Thoracic aorta (tissue), 2 donors: ENCODE results near the gene NKX3-2. TPM values are rescaled to one million over a fixed set of nuclear protein-coding genes. Genes with fewer than 3 reads are reported as not detected.

Experiments used
- ATAC-seq: fragments of 150-250 bp; one replicate; pipeline ENCODE4 v1.8.0; 2017; ENCODE audit warnings: low read depth; ENCODE audit not compliant: insufficient number of reproducible peaks, low FRiP score
- DNase-seq: peaks from one replicate; pipeline ENCODE4 v3.0.0-alpha.2; 2020; ENCODE audit warnings: low spot score
- H3K27ac ChIP-seq, 2 donors: fragments of 200-600 bp; sonication (generic); 1 replicate in 1 of 2; 2 replicates in 1 of 2; pipeline ENCODE4 v1.5.1; 2016; ENCODE audit warnings: mild to moderate bottlenecking in 2 of 2, moderate library complexity in 2 of 2
- H3K27me3 ChIP-seq: fragments of 200-600 bp; sonication (generic); replicated peaks from 2 replicates; pipeline ENCODE4 v1.6.0; 2016; ENCODE audit warnings: mild to moderate bottlenecking; ENCODE audit not compliant: insufficient read depth
- H3K36me3 ChIP-seq: fragments of 200-600 bp; sonication (generic); one replicate; pipeline ENCODE4 v1.5.1; 2016
- H3K4me1 ChIP-seq, 2 donors: fragments of 200-600 bp; sonication (generic); 1 replicate in 1 of 2; 2 replicates in 1 of 2; pipeline versions ENCODE4 v1.5.1 to v1.6.0; 2016; ENCODE audit warnings: low read depth in 2 of 2, mild to moderate bottlenecking in 1 of 2; ENCODE audit not compliant: control insufficient read depth in 1 of 2
- H3K4me3 ChIP-seq: fragments of 200-600 bp; sonication (generic); 2 replicates; pipeline ENCODE4 v1.5.1; 2016; ENCODE audit warnings: mild to moderate bottlenecking
- H3K9me3 ChIP-seq: fragments of 200-600 bp; sonication (generic); 2 replicates; pipeline ENCODE4 v1.5.1; 2016
- CTCF ChIP-seq: fragments of 200-600 bp; sonication (generic); IDR thresholded peaks from one replicate; pipeline ENCODE4 v1.5.1; 2019; ENCODE audit warnings: antibody characterized with exemption
- total RNA-seq, 2 donors: library from RNA; depleted of rRNA; stranded (reverse); fragments of >200 nt; gene quantifications; one replicate each; pipeline versions ENCODE4 v1.1.0 to v1.2.3, GENCODE V29; 2016

The NKX3-2 gene
- total RNA-seq, 2 donors from 2014 or later = 0.28 TPM; not detected in 1

GRCh38 chr4:13527192-13527980, 16.9 kb downstream of the NKX3-2 start:
- peaks cover 6 to 25% of the 10 kb centered on the region in 2 donors for H3K4me1 ChIP-seq
- no peaks in the 10 kb centered on the region for H3K36me3 ChIP-seq
- no peak for DNase-seq
- ATAC-seq = no peak
- H3K27me3 ChIP-seq = peaks cover 18% of the 10 kb centered on the region
- TF ChIP-seq CTCF = no peak
- peaks cover 13% of the 10 kb centered on the region for H3K9me3 ChIP-seq
- no peak overlapping the region for H3K4me3 ChIP-seq
- H3K27ac ChIP-seq = no peak overlapping the region

GRCh38 chr4:13526658-13527057, 17.6 kb downstream of the NKX3-2 start:
- no peak for ATAC-seq
- no peaks in the 10 kb centered on the region for H3K36me3 ChIP-seq
- peaks cover 13% of the 10 kb centered on the region for H3K9me3 ChIP-seq
- H3K27me3 ChIP-seq = peaks cover 18% of the 10 kb centered on the region
- H3K4me3 ChIP-seq = no peak overlapping the region
- H3K27ac ChIP-seq = no peak overlapping the region
- no peak for DNase-seq
- no peak for TF ChIP-seq CTCF
- H3K4me1 ChIP-seq = peaks cover 6 to 29% of the 10 kb centered on the region in 2 donors

GRCh38 chr4:13525606-13526281, 18.6 kb downstream of the NKX3-2 start:
- no peaks in the 10 kb centered on the region for H3K36me3 ChIP-seq
- no peak for TF ChIP-seq CTCF
- no peak for DNase-seq
- no peak overlapping the region for H3K27ac ChIP-seq
- H3K27me3 ChIP-seq = peaks cover 15% of the 10 kb centered on the region
- peaks cover 13% of the 10 kb centered on the region for H3K9me3 ChIP-seq
- H3K4me1 ChIP-seq = peaks cover 3 to 29% of the 10 kb centered on the region in 2 donors
- no peak overlapping the region for H3K4me3 ChIP-seq
- no peak for ATAC-seq

- Histone ChIP-seq H3K27me3 (peaks cover 10% of the 10 kb centered on the region), H3K4me3 (no peak overlapping the region), H3K4me1 (peaks cover 3 to 29% of the 10 kb centered on the region in 2 donors), H3K9me3 (peaks cover 13% of the 10 kb centered on the region), H3K27ac (no peak overlapping the region), H3K36me3 (no peaks in the 10 kb centered on the region)
- DNase-seq (no peak), ATAC-seq (no peak)
- TF ChIP-seq CTCF = no peak
Measured at GRCh38 chr4:13524504-13525243, 19.6 kb downstream of the NKX3-2 start.
